ENCODE results near the gene GFY.
"Not testable (repeated sequence)": the region's sequence is repeated elsewhere in the genome, so short reads cannot be mapped to it uniquely, and the experiment has no call there.

GFY gene

DNA sequence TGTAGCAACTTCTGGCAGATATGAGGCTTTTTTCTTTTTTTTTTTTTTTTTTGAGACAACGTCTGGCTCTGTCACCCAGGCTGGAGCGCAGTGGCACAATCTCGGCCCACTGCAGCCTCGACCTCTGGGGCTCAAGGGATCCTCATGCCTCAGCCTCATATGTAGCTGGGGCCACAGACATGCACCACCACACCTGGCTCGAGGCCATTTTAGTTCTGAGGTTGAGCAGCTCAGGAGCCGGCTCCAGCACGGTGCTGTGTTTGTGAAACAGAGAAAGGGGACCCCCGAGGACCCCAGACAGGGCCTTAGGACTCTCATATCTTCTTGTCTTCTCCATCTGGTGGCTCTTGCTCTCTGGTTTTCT lies 45.4 kb downstream of the GFY start:
- no peak for DNase-seq

DNA sequence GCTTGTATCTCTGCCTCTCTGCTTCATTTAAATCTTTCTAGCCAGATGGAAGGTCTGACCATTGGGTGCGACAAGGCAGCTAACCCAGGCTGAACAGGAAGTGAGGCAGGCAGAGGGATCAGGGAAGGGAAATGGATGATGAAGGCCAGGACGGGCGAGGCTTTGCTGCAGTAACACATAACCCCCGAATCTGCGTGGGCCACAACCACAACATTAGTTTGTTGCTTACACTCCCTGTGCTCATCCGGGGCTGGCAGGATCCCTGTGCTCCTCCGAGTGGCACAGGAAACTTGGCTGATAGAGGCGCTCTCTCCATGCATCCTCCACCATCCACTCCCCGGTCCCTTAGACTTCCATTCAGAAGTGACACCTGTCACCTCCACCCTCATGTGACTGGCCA lies 47.7 kb downstream of the GFY start:
- DNase-seq = no peak

DNA sequence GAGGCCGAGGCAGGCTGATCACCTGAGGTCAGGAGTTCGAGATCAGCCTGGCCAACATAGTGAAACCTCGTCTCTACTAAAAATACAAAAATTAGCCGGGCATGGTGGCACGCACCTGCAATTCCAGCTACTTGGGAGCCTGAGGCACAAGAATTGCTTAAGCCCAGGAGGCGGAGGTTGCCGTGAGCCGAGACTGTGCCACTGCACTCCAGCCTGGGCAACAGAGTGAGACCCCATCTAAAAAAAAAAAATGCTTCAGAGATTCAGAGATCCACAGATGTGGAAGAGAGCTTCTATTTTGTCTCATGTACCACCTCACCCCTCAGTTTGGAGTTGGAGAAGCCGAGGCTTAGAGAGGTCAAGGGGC lies 48.3 kb downstream of the GFY start:
- not testable (repeated sequence) for DNase-seq

DNA sequence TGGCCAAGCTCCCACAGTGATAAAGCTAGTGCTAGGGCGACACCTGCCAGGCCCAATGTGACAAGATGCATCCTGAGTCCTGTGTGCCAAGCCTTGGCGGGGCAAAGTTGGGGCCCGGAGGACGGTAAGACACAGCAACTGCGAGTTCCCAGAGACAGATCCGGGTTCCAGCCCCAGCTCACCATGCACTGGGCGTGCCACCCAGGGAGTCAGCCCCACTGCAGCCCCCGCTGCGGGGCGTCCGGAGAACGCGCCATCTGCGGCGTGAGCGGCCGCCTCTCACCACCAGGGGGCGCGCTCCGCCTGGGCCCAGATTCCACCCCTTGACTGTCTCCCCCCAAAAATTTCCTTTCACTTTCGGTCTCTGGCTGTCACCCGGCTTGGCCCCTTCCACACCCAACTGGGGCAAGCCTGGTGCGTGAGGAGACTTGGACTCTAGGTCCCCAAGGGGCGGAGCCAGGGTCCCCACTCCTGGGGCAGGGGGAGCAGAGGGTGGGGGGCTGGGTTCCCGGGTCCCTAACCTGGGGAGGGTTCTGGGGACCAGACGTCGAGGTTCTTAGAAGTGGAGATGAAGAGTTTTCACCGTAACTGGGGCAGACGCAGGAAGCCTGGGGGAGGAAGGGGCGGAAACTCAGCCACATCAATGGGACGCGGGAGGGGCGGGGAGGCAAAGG lies 48.8 kb downstream of the GFY start, which contains the start of gene FLT3LG:
FLT3LG (plus strand) TSS at position 348 of the 674 bp plus-strand sequence. CDS start 425 bp downstream, outside the sequence.
- peak; percentile 96 for DNase-seq

DNA sequence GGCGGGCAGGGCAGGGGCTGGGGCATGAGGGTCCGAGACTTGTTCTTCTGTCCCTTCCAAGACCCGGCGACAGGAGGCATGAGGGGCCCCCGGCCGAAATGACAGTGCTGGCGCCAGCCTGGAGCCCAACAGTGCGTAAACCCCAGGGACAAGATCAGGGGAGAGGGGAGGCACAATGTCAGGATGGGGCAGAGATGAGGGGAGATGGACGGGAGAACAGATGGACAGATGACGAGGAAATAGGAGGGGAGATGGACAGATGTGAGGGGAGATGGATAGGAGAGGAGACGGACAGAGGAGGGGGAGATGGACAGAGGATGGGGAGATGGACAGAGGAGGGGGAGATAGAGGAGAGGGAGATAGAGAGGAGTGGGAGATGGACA lies 49.3 kb downstream of the GFY start:
- no peak for DNase-seq

DNA sequence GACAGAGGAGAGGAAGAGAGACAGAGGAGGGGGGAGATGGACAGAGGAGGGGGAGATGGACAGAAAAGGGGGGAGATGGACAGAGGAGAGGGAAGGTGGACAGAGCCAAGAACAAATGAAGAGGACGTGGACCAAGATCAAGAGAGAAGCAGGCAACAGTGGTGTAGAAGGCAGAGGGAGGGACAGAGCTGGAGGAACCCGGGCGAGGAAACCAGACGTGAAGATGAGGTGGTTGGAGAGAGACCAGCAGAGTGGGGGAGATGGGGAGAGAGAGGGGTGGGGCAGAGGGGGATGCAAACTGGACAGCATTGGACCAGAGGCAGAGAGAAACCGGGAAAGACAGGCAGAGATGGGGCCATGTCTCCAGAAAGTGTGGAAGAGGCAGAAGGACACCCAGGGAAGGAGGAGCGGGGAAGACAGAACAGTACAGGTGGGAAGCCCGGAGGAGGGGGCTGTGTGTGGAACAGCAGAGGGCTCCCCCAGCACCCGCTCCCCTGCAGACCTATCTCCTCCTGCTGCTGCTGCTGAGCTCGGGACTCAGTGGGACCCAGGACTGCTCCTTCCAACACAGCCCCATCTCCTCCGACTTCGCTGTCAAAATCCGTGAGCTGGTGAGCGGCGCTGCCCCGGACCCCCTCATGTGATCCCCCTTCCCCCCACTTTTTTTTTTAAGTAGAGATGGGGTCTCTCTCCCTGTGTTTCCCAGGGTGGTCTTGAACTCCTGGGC lies 50.2 kb downstream of the GFY start:
- no peak for DNase-seq

DNA sequence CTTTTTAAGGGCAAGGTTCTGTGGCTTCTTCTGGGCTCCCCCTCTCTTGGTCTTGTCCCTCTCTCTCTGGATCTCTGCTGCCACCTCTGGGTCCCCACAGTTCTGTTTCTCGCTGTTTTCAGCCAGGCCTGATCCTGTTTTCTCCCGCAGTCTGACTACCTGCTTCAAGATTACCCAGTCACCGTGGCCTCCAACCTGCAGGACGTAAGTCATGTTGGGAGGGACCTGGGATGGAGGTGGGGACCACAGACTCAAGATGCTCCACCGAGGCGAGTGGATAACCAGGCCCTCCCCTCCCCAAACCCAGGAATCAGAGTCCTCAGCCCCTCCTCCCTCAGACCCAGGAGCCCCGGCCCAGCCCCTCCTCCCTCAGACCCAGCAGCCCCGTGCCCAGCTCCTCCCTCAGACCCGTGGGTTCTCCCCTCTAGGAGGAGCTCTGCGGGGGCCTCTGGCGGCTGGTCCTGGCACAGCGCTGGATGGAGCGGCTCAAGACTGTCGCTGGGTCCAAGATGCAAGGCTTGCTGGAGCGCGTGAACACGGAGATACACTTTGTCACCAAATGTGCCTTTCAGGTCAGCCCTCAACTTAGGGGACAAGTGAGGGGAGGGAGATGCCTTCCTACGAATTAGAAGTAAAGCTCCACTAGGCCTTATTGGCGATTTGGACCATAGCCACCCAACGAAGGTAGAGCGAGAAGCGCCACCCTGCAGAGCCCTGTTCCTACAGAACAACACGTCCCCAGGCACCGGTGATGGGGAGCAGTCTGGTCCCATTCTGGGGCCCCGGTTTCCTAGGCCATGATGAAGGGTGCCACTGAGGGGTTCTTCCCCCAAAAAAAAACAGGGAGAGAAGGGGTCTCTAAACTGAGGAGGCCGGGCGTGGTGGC lies 51.0 kb downstream of the GFY start:
- peak; percentile 58 for DNase-seq
